Middle frontal gyrus (tissue), 1 donor: ENCODE data around the gene NHEJ1.

ENCODE experiments used
- DNase-seq: peaks from one replicate; pipeline ENCODE4 v3.0.0-alpha.2; 2015; ENCODE audit warnings: low spot score; ENCODE audit errors: extremely low spot score

Gene NHEJ1

DNA sequence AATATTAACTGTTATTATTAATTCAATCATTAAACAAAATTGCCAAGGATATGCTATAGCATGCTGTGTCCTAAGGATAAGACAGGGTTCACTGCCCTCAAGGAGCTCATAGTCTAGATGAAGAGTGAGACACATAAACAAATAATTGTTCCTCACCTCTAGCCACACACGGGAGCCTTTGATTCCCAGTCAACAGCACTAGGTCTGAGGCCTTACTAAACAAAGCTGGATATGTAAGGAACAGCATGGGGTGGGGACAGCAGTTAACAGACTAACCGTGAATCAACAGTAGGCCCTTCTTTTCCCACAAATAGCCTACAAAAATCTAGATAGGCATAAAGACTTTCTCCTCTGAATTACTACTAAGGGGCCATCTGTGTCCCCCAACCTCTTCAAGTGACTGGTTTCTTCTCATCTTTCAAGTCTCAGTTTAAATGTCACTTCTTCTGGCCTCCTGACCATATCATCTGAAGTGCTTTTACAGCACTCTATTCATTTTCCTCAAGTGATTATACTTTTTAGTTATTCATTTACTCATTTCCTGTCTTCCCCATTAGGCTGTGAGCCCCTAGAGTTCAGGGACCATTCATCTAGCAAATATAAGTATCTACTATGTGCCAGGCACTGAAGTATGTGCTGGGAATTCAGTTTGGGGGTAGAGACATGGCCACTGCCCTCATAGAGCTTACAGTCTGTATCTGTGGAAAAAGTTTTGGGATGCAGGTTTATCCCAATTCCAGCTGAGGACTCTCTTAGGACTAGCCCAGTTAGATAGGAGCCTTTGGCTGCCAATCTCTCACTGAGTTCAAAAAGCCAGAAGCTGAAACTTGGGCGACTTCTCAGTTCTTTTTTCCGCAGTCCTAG lies 69.9 kb downstream of the NHEJ1 start:
- no peak for DNase-seq

- DNase-seq: no peak
Measured at GRCh38 chr2:219089330-219089729, 71.3 kb downstream of the NHEJ1 start.

DNA sequence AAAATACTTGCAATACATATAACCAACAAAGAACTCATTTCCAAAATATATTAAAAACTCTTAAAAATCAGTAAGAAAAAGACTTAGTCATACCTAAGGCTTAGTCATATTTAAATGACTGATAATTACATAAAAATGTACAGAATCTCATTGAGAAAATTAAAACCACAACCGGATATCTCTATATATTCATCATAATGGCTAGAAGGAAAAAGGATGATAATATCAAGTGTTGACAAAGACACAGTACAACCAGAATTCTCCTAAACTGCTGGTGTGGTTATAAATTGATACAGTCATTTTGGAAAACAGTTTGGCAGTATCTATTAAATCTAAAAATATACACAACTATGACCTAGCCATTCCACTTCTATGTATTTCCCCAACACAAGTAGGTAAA lies 72.8 kb downstream of the NHEJ1 start:
- DNase-seq: no peak

DNA sequence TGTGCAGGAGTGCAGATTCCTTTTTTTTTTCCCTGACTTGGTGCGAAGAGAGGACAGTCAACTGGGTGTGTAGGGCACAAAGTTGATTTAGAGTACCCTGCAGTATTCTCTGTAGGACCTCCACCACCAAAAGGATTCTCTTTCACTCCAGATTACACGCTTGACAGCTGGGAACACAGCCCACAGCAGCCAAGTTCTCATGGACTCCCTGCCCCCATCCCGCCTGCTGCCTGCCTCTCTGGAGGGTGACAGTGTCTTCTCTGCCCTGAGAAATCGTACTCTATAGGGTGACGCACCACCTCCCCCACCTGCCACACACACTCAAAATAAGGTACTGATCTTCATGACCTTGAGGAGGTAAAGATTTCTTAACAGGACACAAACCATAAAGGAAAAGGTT lies 73.3 kb downstream of the NHEJ1 start:
- no peak for DNase-seq

DNA sequence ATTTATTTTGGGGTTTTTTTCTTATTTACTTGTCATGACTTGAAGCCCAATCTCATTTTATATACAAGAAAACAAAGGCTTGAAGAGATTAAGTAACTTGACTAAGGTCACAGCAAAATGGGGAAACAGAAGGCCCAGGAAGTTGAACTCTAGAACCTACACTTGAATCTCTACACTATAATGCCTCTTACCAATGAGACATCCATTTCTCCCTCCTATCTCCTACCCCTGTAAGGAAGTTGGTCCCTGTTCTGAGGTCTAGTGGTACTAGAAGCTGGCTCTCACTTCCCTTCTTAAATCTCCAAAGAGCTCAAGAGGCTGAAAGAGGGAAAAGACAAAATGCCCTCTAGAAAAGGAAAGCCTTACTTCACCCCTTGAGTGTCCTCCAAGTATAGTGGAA lies 74.4 kb downstream of the NHEJ1 start:
- no peak for DNase-seq

DNA sequence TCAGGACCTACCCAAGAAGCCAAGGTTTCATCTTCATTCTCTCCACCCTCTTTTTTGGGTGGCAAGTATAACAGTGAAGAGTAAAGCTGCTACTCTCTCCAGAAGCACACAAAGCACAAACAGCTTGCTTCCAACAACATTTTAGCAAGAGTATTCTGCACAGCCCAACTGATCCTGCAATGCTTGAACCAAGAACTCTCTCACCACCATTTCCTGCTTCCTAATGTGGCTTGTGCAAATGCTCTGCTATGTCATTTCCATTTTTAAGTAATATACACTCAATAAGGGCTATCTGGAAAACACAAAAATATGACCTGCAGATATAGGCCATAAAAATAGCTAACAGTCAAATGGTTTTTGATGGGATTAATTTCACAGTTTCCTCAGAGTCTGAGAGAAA lies 75.8 kb downstream of the NHEJ1 start:
- no peak for DNase-seq

- no peak for DNase-seq
Measured at GRCh38 chr2:219082332-219082958, 78.2 kb downstream of the NHEJ1 start.

GRCh38 chr2:219081701-219082331 lies 78.8 kb downstream of the NHEJ1 start:
- DNase-seq: no peak

DNA sequence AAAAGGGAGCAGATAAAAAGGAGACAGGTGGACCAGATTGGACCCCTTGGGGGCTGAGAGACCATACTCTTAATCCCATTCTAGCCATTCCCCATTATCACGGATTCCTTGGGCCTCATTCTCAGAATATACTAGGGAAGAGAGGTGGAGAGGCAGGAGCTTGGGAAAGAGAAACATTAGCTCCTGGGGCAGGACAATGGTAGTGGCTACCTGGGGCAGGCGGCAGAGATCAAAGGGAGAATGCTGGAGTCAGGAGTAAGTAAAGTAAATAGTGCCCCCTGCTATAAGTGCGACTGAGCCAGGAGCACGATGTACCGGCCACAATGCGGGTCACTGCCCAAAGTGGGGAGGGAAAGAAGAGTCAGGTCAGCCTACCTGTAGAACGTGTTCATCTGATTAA lies 79.5 kb downstream of the NHEJ1 start:
- DNase-seq: no peak

DNA sequence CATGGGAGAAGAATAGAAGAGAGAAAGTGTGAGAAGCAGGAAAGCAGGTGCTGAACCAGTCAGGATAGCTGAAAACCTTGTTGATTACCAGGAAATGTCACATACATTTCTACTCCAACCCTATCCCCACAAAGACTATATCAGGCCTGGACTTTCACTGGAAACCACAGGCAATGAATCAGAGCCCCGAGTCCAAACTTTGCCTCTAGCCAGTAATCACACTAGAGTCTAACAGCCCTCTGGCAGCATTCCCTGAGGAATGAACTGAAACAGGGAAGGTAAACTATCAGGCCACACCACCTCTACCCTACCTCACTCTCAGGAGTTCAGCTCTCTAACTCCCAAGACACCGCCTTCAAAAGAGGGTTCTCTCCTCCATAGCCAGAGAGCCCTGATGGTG lies 81.2 kb downstream of the NHEJ1 start:
- DNase-seq: no peak

- DNase-seq: no peak
Measured at GRCh38 chr2:219078951-219079350, 81.7 kb downstream of the NHEJ1 start.

DNA sequence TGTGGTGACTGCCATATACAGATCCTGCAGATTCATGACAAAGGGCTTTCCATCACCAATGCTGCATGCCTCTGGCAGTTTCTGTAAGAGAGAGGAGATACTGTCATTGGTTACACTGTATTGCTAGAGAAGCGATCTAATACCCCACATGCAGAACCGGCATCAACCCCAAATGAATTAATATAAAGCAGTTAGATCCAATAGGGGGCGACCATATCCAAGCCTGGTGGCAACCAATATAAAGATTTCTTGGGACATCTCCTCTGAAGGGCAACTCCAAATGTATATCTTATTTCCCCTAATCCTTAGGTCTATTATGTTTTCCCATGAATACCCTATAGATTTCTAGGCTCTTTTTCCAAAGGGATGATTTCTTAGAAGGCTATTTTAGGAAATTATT lies 82.5 kb downstream of the NHEJ1 start:
- DNase-seq: no peak

GRCh38 chr2:219076253-219076652 lies 84.4 kb downstream of the NHEJ1 start:
- DNase-seq: no peak

DNA sequence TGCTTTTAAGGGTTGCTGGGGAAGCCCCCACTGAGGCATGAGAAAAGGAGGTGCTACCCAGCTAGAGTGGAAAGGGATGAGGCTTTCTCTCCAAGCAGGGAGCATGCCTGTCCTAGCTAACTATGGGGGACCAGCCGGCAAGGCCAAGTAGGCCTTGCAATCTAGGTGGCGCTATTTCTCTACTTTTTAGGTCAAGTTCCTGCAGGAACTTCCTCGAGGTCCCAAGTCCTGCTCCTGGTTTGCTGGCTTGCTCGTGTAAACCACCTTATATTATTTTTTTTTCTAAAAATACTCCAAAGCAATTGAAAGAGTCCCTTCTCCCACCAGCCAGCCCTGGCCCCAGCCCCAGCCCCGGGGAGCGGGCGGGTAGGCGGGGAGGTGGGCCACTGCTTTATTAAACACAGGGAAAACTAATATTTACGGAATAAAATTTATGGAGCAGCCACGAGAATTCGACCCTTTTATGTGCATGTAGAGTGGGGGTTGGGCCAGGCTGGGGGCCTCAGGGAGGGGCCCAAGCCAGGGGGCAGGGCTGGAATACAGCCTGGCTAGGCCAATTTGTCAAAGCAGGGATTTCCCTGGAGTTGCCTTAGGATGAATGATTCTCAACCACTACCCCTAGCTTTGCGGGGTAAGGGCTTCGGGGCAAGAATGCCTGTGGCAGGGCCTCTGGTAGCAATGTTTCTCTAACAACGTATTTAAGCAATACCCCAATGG lies 87.0 kb downstream of the NHEJ1 start:
- no peak for DNase-seq

GRCh38 chr2:219072741-219073250 lies 87.8 kb downstream of the NHEJ1 start:
- no peak for DNase-seq

- DNase-seq: no peak
Measured at GRCh38 chr2:219071131-219071816, 89.3 kb downstream of the NHEJ1 start.

DNA sequence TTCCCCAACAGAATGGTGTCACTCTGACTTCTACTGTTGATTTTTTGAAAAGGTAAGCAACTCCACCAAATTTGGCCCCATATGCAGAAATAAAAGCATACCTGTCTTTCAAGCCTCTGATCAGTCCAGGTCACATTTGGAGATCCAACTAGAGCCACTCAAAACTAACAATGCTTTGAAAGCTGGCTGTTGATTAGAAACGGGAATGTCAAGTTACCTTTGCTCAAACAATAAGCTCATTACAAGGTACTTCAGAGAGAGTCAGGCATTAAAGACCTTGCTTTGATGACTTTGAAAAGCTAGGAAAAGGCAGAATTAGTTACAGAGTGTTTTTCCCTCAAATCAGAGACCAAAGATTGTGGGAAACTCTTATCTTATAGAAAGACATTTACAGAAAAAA lies 95.1 kb downstream of the NHEJ1 start:
- DNase-seq: no peak

DNA sequence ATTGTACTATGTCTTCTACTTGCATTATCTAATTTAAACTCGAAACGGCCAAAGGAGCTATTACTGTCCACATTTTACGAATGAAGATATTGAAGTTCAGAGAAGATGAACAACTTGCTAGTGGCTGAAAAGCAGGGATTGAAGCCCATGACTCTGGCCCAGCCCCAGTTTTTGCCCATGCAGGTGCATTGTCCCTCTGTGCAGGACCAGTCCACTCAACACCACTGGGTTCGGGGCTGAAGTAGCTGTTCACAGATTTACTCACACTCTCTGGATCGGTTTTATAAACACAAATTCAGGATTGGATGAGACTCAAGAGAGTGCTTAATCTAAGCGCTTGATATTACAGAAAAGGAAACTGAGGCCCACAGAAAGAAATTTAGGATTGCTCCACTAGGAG lies 98.5 kb downstream of the NHEJ1 start:
- no peak for DNase-seq

DNA sequence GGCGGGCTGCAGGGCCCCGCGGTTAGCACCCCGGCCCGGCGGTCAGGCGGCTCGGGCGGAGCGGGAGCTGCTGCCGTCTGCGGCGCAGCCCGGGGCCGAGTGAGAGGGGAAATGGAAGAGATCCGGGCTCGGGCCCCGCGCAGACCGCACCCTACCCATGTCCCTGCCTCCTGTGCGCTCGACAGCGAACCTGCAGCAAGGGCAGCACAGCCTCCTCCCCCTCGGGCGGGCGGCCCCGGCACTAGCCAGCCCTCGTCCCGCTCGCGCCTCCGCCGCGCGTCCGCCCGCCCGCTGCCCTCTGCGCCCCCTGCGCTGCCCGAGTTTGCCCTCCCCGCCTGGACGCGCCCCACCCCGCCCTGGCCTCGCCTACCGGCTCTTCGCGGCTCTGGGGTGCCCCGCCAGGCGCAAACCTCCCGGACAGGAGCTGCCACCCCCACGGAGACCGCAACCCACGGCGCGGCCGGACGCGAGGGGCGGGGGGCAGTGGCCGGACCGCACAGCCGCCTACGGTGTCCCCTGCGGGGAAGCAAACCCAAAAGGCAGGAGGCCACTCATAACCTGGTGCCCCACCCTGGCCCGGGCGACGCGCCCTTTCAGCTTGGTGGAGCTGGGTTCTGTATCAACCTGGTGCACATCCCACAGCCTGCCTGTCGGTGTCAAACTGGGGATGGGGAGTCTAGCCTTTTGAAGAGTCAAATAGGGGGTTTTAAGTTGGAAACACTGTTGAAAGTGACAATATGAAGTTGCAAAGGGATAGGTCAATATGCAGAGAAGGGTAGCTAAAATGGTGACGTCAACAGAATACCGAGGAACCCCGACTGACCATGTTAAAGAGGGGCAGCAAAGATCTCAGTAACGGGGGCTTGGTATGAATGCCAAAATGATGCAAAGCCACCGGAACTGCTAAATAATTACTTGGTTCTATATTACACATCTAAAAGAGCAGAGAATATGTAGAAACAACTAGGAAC lies 99.5 kb downstream of the NHEJ1 start, which contains the start of gene IHH:
Gene IHH, minus strand, starts transcription at position 101 of the 971 bp plus-strand sequence. CDS start 454 bp downstream, outside the sequence.
- DNase-seq: no peak
